Activated naive CD4-positive, alpha-beta T cell treated with anti-CD3 and anti-CD28 coated beads for 36 hours (primary cell): ENCODE measurements around the gene FCER1A. TPM values are rescaled to one million over a fixed set of nuclear protein-coding genes. Genes with fewer than 3 reads are reported as not detected.

Experiments
- total RNA-seq, 2 experiments: library from RNA; stranded (reverse); gene quantifications; one replicate each; pipeline ENCODE4 v1.2.3, GENCODE V29; 2021

Gene FCER1A
- total RNA-seq, 2 experiments from 2014 or later, result not detected

Other genes with a start within 250 kb of the FCER1A start
- 10 to 100 TPM; 12.2 to 13.7 TPM for gene AIM2, start 225.6 kb upstream of the FCER1A start, total RNA-seq
- gene CADM3, start 130.7 kb upstream of the FCER1A start, total RNA-seq, result not detected
- not detected for gene ACKR1, start 97.5 kb upstream of the FCER1A start, total RNA-seq
- not detected for gene OR10J4, start 129.9 kb downstream of the FCER1A start, total RNA-seq
- gene OR10J1, start 137.4 kb downstream of the FCER1A start, total RNA-seq, result not detected
- not detected for gene OR10J5, start 233.7 kb downstream of the FCER1A start, total RNA-seq